Measurements from ENCODE around the gene RANGAP1.

- TF ChIP-seq POLR2AphosphoS2 (conservative IDR thresholded peaks at IDR 0.05; ENCODE audit: low read length) (no peak), CTCF (IDR thresholded peaks at IDR 0.05) (no peak), RFX5 (IDR thresholded peaks at IDR 0.05) (no peak), NFE2L2 (conservative IDR thresholded peaks at IDR 0.05; ENCODE audit: low read length) (no peak), JUN (IDR thresholded peaks at IDR 0.05) (no peak), KDM1A (IDR thresholded peaks at IDR 0.05; ENCODE audit: low read depth) (no peak), MAZ (IDR thresholded peaks at IDR 0.05; ENCODE audit: borderline replicate concordance, low read depth, low read length) (no peak), POLR2A (IDR thresholded peaks at IDR 0.05; ENCODE audit: low read length) (no peak), ZNF302 (CRISPR knock-in tag; IDR thresholded peaks at IDR 0.05) (no peak), SMC3 (IDR thresholded peaks at IDR 0.05) (no peak), EP300 (IDR thresholded peaks at IDR 0.05) (no peak), MAFK (IDR thresholded peaks at IDR 0.05; ENCODE audit: partially characterized antibody) (no peak)
These were observed 49.1 kb upstream of the RANGAP1 start for GRCh38 chr22:41334951-41335635.
